Measurements from ENCODE around the gene BARHL1. TPM values are rescaled to one million over a fixed set of nuclear protein-coding genes. Genes with fewer than 3 reads are reported as not detected.

The BARHL1 gene
- total RNA-seq, 4 donors from 2014 or later: not detected

GRCh38 chr9:132614324-132614723 lies 31.9 kb downstream of the BARHL1 start:
- no peaks in the 10 kb centered on the region for H3K27me3 ChIP-seq
- intact Hi-C loops (cut with DNase I; ENCODE audit: low total_unique reads) (no loop called here), in situ Hi-C loops (cut with MboI; ENCODE audit: low pct_ligation_motif_present in 1 of 4, low pct_unique_long_range_greater_than_20kb in 1 of 4, low sequenced_read_pairs in 3 of 4) (no loop called here)
- peaks cover 0 to 34% (median 4%) of the 10 kb centered on the region in 4 donors for H3K36me3 ChIP-seq
- H3K4me3 ChIP-seq: no peak overlapping the region
- DNase-seq: no peak
- TF ChIP-seq EP300 (IDR thresholded peaks at IDR 0.05; ENCODE audit: low read depth): no peak
- no peak for TF ChIP-seq POLR2A (IDR thresholded peaks at IDR 0.05)
- no peak for TF ChIP-seq POLR2AphosphoS5 (IDR thresholded peaks at IDR 0.05)
- TF ChIP-seq CTCF (IDR thresholded peaks at IDR 0.05): no peak
- no peaks in the 10 kb centered on the region for H3K4me1 ChIP-seq
- no peak overlapping the region for H3K27ac ChIP-seq
- WGBS, 2 donors (ENCODE audit: low coverage in 1 of 2): 78 to 90% methylated on average over 2 to 6 of the region's 6 CpGs
- no peaks in the 10 kb centered on the region for H3K9me3 ChIP-seq

GRCh38 chr9:132615774-132616173 lies 33.4 kb downstream of the BARHL1 start:
- Histone ChIP-seq H3K27ac (no peak overlapping the region), H3K36me3 (peaks cover 0 to 23% (median 4%) of the 10 kb centered on the region in 4 donors), H3K4me3 (no peak overlapping the region), H3K9me3 (no peaks in the 10 kb centered on the region), H3K4me1 (no peaks in the 10 kb centered on the region), H3K27me3 (no peaks in the 10 kb centered on the region)
- in situ Hi-C loops (cut with MboI; ENCODE audit: low pct_ligation_motif_present in 1 of 4, low pct_unique_long_range_greater_than_20kb in 1 of 4, low sequenced_read_pairs in 3 of 4) (no loop called here), intact Hi-C loops (cut with DNase I; ENCODE audit: low total_unique reads) (no loop called here)
- no peak for DNase-seq
- TF ChIP-seq EP300 (IDR thresholded peaks at IDR 0.05; ENCODE audit: low read depth): no peak
- TF ChIP-seq POLR2AphosphoS5 (IDR thresholded peaks at IDR 0.05): no peak
- TF ChIP-seq CTCF (IDR thresholded peaks at IDR 0.05): no peak
- TF ChIP-seq POLR2A (IDR thresholded peaks at IDR 0.05): no peak
- whole genome bisulfite sequencing, 2 donors (ENCODE audit: low coverage in 1 of 2): 80 to 93% methylated on average over 1 to 2 of the region's 2 CpGs

GRCh38 chr9:132616725-132617124 lies 34.3 kb downstream of the BARHL1 start:
- H3K36me3 ChIP-seq: peaks cover 0 to 17% (median 2%) of the 10 kb centered on the region in 4 donors

GRCh38 chr9:132622159-132622558 lies 39.8 kb downstream of the BARHL1 start:
- intact Hi-C loops (cut with DNase I; ENCODE audit: low total_unique reads) (no loop called here), in situ Hi-C loops (cut with MboI; ENCODE audit: low pct_ligation_motif_present in 1 of 4, low pct_unique_long_range_greater_than_20kb in 1 of 4, low sequenced_read_pairs in 3 of 4) (no loop called here)
- Histone ChIP-seq H3K9me3 (no peaks in the 10 kb centered on the region), H3K4me3 (no peak overlapping the region), H3K27ac (no peak overlapping the region), H3K4me1 (peaks cover 0 to 11% (median 4%) of the 10 kb centered on the region in 4 donors), H3K36me3 (peaks cover 0 to 11% (median 4%) of the 10 kb centered on the region in 4 donors), H3K27me3 (no peaks in the 10 kb centered on the region)
- DNase-seq: no peak
- 71% methylated on average over 5 of the region's 5 CpGs; no CpG with 5 or more reads in 1 of the 2 donors for WGBS, 2 donors (ENCODE audit: low coverage in 1 of 2)
- TF ChIP-seq POLR2A (IDR thresholded peaks at IDR 0.05) (no peak), POLR2AphosphoS5 (IDR thresholded peaks at IDR 0.05) (no peak), CTCF (IDR thresholded peaks at IDR 0.05) (no peak), EP300 (IDR thresholded peaks at IDR 0.05; ENCODE audit: low read depth) (no peak)

More at GRCh38 chr9:132616725-132617124, 34.3 kb downstream of the BARHL1 start:
- WGBS, 2 donors (ENCODE audit: low coverage in 1 of 2): 95 to 100% methylated on average over 3 to 5 of the region's 5 CpGs
- Histone ChIP-seq H3K4me3 (no peak overlapping the region), H3K4me1 (no peaks in the 10 kb centered on the region), H3K9me3 (no peaks in the 10 kb centered on the region), H3K27ac (no peak overlapping the region), H3K27me3 (no peaks in the 10 kb centered on the region)
- in situ Hi-C loops (cut with MboI; ENCODE audit: low pct_ligation_motif_present in 1 of 4, low pct_unique_long_range_greater_than_20kb in 1 of 4, low sequenced_read_pairs in 3 of 4) (no loop called here), intact Hi-C loops (cut with DNase I; ENCODE audit: low total_unique reads) (no loop called here)
- TF ChIP-seq POLR2AphosphoS5 (IDR thresholded peaks at IDR 0.05) (no peak), POLR2A (IDR thresholded peaks at IDR 0.05) (no peak), CTCF (IDR thresholded peaks at IDR 0.05) (no peak), EP300 (IDR thresholded peaks at IDR 0.05; ENCODE audit: low read depth) (no peak)
- no peak for DNase-seq

Data from transverse colon (tissue), 4 donors.